Measurements from ENCODE around the gene SRCIN1.

- no peak for TF ChIP-seq EZH2phosphoT487 (conservative IDR thresholded peaks at IDR 0.05; ENCODE audit: low read length)
- TF ChIP-seq, protein P1, sequence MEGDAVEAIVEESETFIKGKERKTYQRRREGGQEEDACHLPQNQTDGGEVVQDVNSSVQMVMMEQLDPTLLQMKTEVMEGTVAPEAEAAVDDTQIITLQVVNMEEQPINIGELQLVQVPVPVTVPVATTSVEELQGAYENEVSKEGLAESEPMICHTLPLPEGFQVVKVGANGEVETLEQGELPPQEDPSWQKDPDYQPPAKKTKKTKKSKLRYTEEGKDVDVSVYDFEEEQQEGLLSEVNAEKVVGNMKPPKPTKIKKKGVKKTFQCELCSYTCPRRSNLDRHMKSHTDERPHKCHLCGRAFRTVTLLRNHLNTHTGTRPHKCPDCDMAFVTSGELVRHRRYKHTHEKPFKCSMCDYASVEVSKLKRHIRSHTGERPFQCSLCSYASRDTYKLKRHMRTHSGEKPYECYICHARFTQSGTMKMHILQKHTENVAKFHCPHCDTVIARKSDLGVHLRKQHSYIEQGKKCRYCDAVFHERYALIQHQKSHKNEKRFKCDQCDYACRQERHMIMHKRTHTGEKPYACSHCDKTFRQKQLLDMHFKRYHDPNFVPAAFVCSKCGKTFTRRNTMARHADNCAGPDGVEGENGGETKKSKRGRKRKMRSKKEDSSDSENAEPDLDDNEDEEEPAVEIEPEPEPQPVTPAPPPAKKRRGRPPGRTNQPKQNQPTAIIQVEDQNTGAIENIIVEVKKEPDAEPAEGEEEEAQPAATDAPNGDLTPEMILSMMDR (IDR thresholded peaks at IDR 0.05; ENCODE audit: insufficient read depth, low read length, poor library complexity, severe bottlenecking) = no peak
These were observed 44.1 kb downstream of the SRCIN1 start for GRCh38 chr17:38561416-38562214.
